GM23338 (cell line): ENCODE data around the gene DDIAS. TPM values are rescaled to one million over a fixed set of nuclear protein-coding genes. Genes with fewer than 3 reads are reported as not detected.

Experiments used
- ATAC-seq: fragments of 200-7000 bp; cut with Tn5 transposase; 3 replicates; pipeline ENCODE4 v1.9.1; 2020
- DNase-seq: peaks from one replicate; pipeline ENCODE4 v3.0.0-alpha.2; 2015; ENCODE audit warnings: low spot score
- H2AFZ ChIP-seq: fragments of 200-600 bp; sonication (generic); 2 replicates; pipeline ENCODE4 v1.8.0; 2016; ENCODE audit warnings: antibody characterized with exemption, mild to moderate bottlenecking, moderate library complexity
- H3F3A ChIP-seq: fragments of 200-600 bp; sonication (generic); replicated peaks from 2 replicates; pipeline ENCODE4 v1.8.0; 2017; ENCODE audit warnings: antibody characterized with exemption, mixed run types, low read depth
- H3K27ac ChIP-seq: fragments of 200-600 bp; sonication (generic); 2 replicates; pipeline ENCODE4 v1.6.1; 2016; ENCODE audit warnings: low read depth
- H3K27me3 ChIP-seq: fragments of 200-600 bp; sonication (generic); 2 replicates; pipeline ENCODE4 v1.8.0; 2016; ENCODE audit warnings: mild to moderate bottlenecking, mixed run types, moderate library complexity; ENCODE audit not compliant: insufficient read depth
- H3K36me3 ChIP-seq: fragments of 200-600 bp; sonication (generic); 2 replicates; pipeline ENCODE4 v1.8.0; 2016; ENCODE audit warnings: mild to moderate bottlenecking; ENCODE audit not compliant: insufficient read depth
- H3K4me1 ChIP-seq: fragments of 200-600 bp; sonication (generic); 2 replicates; pipeline ENCODE4 v1.8.0; 2016; ENCODE audit warnings: mild to moderate bottlenecking, moderate library complexity; ENCODE audit not compliant: insufficient read depth
- H3K4me2 ChIP-seq: fragments of 200-600 bp; sonication (generic); 2 replicates; pipeline ENCODE4 v1.7.1; 2017; ENCODE audit warnings: mixed run types
- H3K4me3 ChIP-seq: fragments of 200-600 bp; sonication (generic); 2 replicates; pipeline ENCODE4 v1.6.1; 2016; ENCODE audit warnings: mixed run types
- H3K79me2 ChIP-seq: fragments of 200-600 bp; sonication (generic); replicated peaks from 2 replicates; pipeline ENCODE4 v1.8.0; 2017; ENCODE audit warnings: mild to moderate bottlenecking; ENCODE audit not compliant: insufficient read depth
- H3K9me2 ChIP-seq: fragments of 200-600 bp; sonication (generic); 2 replicates; pipeline ENCODE4 v1.8.0; 2017; ENCODE audit not compliant: insufficient read depth
- H4K20me1 ChIP-seq: fragments of 200-600 bp; sonication (generic); replicated peaks from 2 replicates; pipeline ENCODE4 v1.8.0; 2017; ENCODE audit warnings: mild to moderate bottlenecking; ENCODE audit not compliant: insufficient read depth
- H3K27ac Mint-ChIP-seq: 2 replicates; pipeline ENCODE4 v1.8.0; 2020; ENCODE audit warnings: inconsistent platforms, mild to moderate bottlenecking, moderate library complexity, mixed read lengths
- H3K27me3 Mint-ChIP-seq: 3 replicates; pipeline ENCODE4 v1.8.0; 2022; ENCODE audit warnings: low read depth, mild to moderate bottlenecking, moderate library complexity, mixed read lengths, inconsistent platforms; ENCODE audit not compliant: insufficient read depth, poor library complexity
- H3K36me3 Mint-ChIP-seq: 3 replicates; pipeline ENCODE4 v1.8.0; 2021; ENCODE audit warnings: low read depth, mild to moderate bottlenecking, inconsistent platforms, moderate library complexity, mixed read lengths
- H3K4me1 Mint-ChIP-seq: 3 replicates; pipeline ENCODE4 v1.8.0; 2020; ENCODE audit warnings: mild to moderate bottlenecking, inconsistent platforms, mixed read lengths
- H3K4me3 Mint-ChIP-seq: 3 replicates; pipeline ENCODE4 v1.8.0; 2021; ENCODE audit warnings: moderate library complexity, mild to moderate bottlenecking, inconsistent platforms, mixed read lengths
- H3K9me3 Mint-ChIP-seq: 3 replicates; pipeline ENCODE4 v1.8.0; 2020; ENCODE audit warnings: moderate library complexity, mild to moderate bottlenecking, inconsistent platforms, mixed read lengths
- CREB1 ChIP-seq: fragments of 250-450 bp; sonication (Bioruptor Pico); IDR thresholded peaks from 2 replicates; pipeline ENCODE4 v1.5.0; 2020; ENCODE audit warnings: low read depth, mild to moderate bottlenecking, moderate library complexity
- CTCF ChIP-seq, 2 experiments: fragments of 200-600 bp in 1 of 2; sonication (generic) in 1 of 2; conservative IDR thresholded peaks; 2 replicates each; pipeline versions ENCODE4 v1.5.1 to v1.6.1; 2016 to 2017; ENCODE audit warnings: antibody characterized with exemption in 2 of 2, low read depth in 2 of 2, mild to moderate bottlenecking in 2 of 2, moderate library complexity in 1 of 2
- ETS1 ChIP-seq: IDR thresholded peaks from 2 replicates; pipeline ENCODE4 v1.6.1; 2016; ENCODE audit warnings: antibody characterized with exemption
- EZH2 ChIP-seq: fragments of 200-600 bp; sonication (generic); IDR thresholded peaks from one replicate; pipeline ENCODE4 v1.8.0; 2017; ENCODE audit warnings: antibody characterized with exemption, mild to moderate bottlenecking, low read depth; ENCODE audit not compliant: unreplicated experiment
- EZH2phosphoT487 ChIP-seq: fragments of 200-600 bp; sonication (generic); IDR thresholded peaks from one replicate; pipeline ENCODE4 v1.8.1; 2018; ENCODE audit warnings: antibody characterized with exemption; ENCODE audit not compliant: unreplicated experiment
- JUNB ChIP-seq: IDR thresholded peaks from one replicate; pipeline ENCODE4 v1.6.1; 2016; ENCODE audit warnings: antibody characterized with exemption; ENCODE audit not compliant: unreplicated experiment
- NANOG ChIP-seq: IDR thresholded peaks from 2 replicates; pipeline ENCODE4 v1.6.1; 2016; ENCODE audit warnings: antibody characterized with exemption, borderline replicate concordance
- POLR2AphosphoS5 ChIP-seq: IDR thresholded peaks from 2 replicates; pipeline ENCODE4 v1.6.1; 2016; ENCODE audit warnings: antibody characterized with exemption, low read depth
- REST ChIP-seq: IDR thresholded peaks from one replicate; pipeline ENCODE4 v1.6.1; 2018; ENCODE audit warnings: antibody characterized with exemption; ENCODE audit not compliant: unreplicated experiment
- STAT1 ChIP-seq: IDR thresholded peaks from one replicate; pipeline ENCODE4 v1.6.1; 2016; ENCODE audit warnings: antibody characterized with exemption; ENCODE audit not compliant: unreplicated experiment
- ZNF114 ChIP-seq: fragments of 250-450 bp; sonication (Bioruptor Pico); IDR thresholded peaks from 2 replicates; pipeline ENCODE4 v1.5.0; 2020; ENCODE audit warnings: mild to moderate bottlenecking, moderate library complexity
- ZNF331 ChIP-seq: fragments of 250-450 bp; sonication (Bioruptor Pico); IDR thresholded peaks from 2 replicates; pipeline ENCODE4 v1.5.0; 2020; ENCODE audit warnings: low read depth, mild to moderate bottlenecking, moderate library complexity
- polyA plus RNA-seq: library from polyadenylated mRNA; unstranded; fragments of >200 nt; fragmentation: Nextera tagmentation; extraction: Ambion mirVana; gene quantifications from 2 replicates; pipeline ENCODE4 v1.2.1, GENCODE V29; 2016
- total RNA-seq: library from RNA; depleted of rRNA; stranded (reverse); fragments of >200 nt; shearing (Covaris generic); gene quantifications from 2 replicates; pipeline ENCODE4 v1.2.3, GENCODE V29; 2014

Gene DDIAS
- total and polyA plus RNA-seq, 2 experiments from 2014 or later = 19.5 to 53.0 TPM

GRCh38 chr11:82857145-82857544, 44.4 kb upstream of the DDIAS start:
- Histone ChIP-seq H3K27me3 (no peaks in the 10 kb centered on the region), H4K20me1 (no peaks in the 10 kb centered on the region), H3K27ac (no peak overlapping the region), H3K4me3 (no peak overlapping the region), H3K9me2 (no peaks in the 10 kb centered on the region), H3K4me1 (no peaks in the 10 kb centered on the region), H3K79me2 (peaks cover 5% of the 10 kb centered on the region; the same call in 1 of the 2 replicates), H3F3A (no peaks in the 10 kb centered on the region), H3K4me2 (no peak overlapping the region), H2AFZ (no peak overlapping the region), H3K36me3 (no peaks in the 10 kb centered on the region)
- no peaks in the 10 kb centered on the region for H3K4me1 Mint-ChIP-seq
- TF ChIP-seq POLR2AphosphoS5 = no peak
- no peak for TF ChIP-seq ZNF331 (CRISPR knock-in tag)
- no peak for TF ChIP-seq ZNF114 (CRISPR knock-in tag)
- TF ChIP-seq STAT1 = no peak
- TF ChIP-seq EZH2phosphoT487 = no peak
- H3K27ac Mint-ChIP-seq = no peak overlapping the region
- H3K27me3 Mint-ChIP-seq = no peaks in the 10 kb centered on the region
- peaks cover 4% of the 10 kb centered on the region; the same call in 1 of the 3 replicates for H3K36me3 Mint-ChIP-seq
- no peak for DNase-seq
- H3K9me3 Mint-ChIP-seq = no peaks in the 10 kb centered on the region
- H3K4me3 Mint-ChIP-seq = no peak overlapping the region
- no peak for ATAC-seq

GRCh38 chr11:82858133-82858532, 43.4 kb upstream of the DDIAS start:
- Histone ChIP-seq H3K4me1 (no peaks in the 10 kb centered on the region), H3K4me2 (no peak overlapping the region), H3K79me2 (peaks cover 5% of the 10 kb centered on the region; the same call in 1 of the 2 replicates), H3K4me3 (no peak overlapping the region), H3K9me2 (no peaks in the 10 kb centered on the region), H3K27me3 (no peaks in the 10 kb centered on the region), H2AFZ (no peak overlapping the region), H3K27ac (no peak overlapping the region; the same call in 1 of the 2 replicates), H4K20me1 (no peaks in the 10 kb centered on the region), H3K36me3 (no peaks in the 10 kb centered on the region), H3F3A (no peaks in the 10 kb centered on the region)
- peaks cover 4% of the 10 kb centered on the region; the same call in 1 of the 3 replicates for H3K36me3 Mint-ChIP-seq
- H3K4me3 Mint-ChIP-seq = no peak overlapping the region
- no peaks in the 10 kb centered on the region for H3K27me3 Mint-ChIP-seq
- no peaks in the 10 kb centered on the region for H3K4me1 Mint-ChIP-seq
- no peak for ATAC-seq
- no peak overlapping the region for H3K27ac Mint-ChIP-seq
- no peaks in the 10 kb centered on the region for H3K9me3 Mint-ChIP-seq
- no peak for DNase-seq
- TF ChIP-seq EZH2 (no peak), ETS1 (no peak), CTCF (conservative IDR thresholded peaks at IDR 0.05; ENCODE audit: low read depth in 2 of 2) (no peak), POLR2AphosphoS5 (no peak), JUNB (no peak), NANOG (no peak), REST (no peak), STAT1 (no peak), ZNF114 (CRISPR knock-in tag) (no peak), EZH2phosphoT487 (no peak), CREB1 (CRISPR knock-in tag) (no peak), ZNF331 (CRISPR knock-in tag) (no peak)
